ENCODE results near the gene PRDX5. TPM values are rescaled to one million over a fixed set of nuclear protein-coding genes. Genes with fewer than 3 reads are reported as not detected.

PRDX5 gene
- total and polyA plus RNA-seq, 9 of the 15 experiments (the other 6 are each of a cell fraction or from before 2014, with no cell fraction given) = 40.8 to 327 (median 204) TPM

DNA sequence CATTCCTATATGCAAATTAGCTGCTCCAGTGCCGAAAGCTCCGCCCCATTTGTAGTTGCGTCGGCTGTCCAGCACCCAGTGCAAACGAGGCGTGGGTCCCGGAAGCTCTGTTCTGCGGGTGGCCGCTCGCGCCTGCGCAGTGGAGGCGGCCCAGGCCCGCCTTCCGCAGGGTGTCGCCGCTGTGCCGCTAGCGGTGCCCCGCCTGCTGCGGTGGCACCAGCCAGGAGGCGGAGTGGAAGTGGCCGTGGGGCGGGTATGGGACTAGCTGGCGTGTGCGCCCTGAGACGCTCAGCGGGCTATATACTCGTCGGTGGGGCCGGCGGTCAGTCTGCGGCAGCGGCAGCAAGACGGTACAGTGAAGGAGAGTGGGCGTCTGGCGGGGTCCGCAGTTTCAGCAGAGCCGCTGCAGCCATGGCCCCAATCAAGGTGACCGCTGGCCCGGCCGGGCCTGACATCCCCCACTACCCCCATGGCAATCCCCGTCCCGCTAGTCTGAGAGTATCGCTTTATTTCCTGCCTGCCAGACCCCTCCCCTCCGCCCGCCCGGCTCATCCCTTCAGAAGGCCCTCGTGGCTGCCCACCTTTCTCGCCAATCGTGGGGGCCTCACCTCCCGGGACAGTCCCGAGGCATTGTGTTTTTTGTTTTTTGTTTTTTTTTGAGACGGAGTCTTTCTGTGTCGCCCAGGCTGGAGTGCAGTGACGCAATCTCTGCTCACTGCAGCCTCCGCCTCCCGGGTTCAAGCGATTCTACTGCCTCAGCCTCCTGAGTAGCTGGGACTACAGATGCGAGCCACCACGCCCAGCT is at the start of gene PRDX5 (continued):
- TF ChIP-seq LCOR (CRISPR knock-in tag; IDR thresholded peaks at IDR 0.05) (no peak), NR2C2 (CRISPR knock-in tag; IDR thresholded peaks at IDR 0.05) (no peak), NR2C2 (tag; IDR thresholded peaks at IDR 0.05) (peak; percentile 25; the same call in 1 of the 2 replicates), GATAD2B (IDR thresholded peaks at IDR 0.05; ENCODE audit: borderline replicate concordance) (peak; percentile 46; the same call in 1 of the 2 replicates), C11orf30 (IDR thresholded peaks at IDR 0.05; ENCODE audit: low read depth) (no peak), ZNF263 (CRISPR knock-in tag; IDR thresholded peaks at IDR 0.05; ENCODE audit: borderline replicate concordance) (peak; percentile 40; the same call in 1 of the 2 replicates), DNMT1 (IDR thresholded peaks at IDR 0.05) (no peak), XRCC5 (IDR thresholded peaks at IDR 0.05; ENCODE audit: low read depth, low read length) (no peak)
- TF ChIP-seq, protein P1, sequence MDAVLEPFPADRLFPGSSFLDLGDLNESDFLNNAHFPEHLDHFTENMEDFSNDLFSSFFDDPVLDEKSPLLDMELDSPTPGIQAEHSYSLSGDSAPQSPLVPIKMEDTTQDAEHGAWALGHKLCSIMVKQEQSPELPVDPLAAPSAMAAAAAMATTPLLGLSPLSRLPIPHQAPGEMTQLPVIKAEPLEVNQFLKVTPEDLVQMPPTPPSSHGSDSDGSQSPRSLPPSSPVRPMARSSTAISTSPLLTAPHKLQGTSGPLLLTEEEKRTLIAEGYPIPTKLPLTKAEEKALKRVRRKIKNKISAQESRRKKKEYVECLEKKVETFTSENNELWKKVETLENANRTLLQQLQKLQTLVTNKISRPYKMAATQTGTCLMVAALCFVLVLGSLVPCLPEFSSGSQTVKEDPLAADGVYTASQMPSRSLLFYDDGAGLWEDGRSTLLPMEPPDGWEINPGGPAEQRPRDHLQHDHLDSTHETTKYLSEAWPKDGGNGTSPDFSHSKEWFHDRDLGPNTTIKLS (IDR thresholded peaks at IDR 0.05; ENCODE audit: borderline replicate concordance, low read depth) = peak; percentile 83
- TF ChIP-seq, protein P2, sequence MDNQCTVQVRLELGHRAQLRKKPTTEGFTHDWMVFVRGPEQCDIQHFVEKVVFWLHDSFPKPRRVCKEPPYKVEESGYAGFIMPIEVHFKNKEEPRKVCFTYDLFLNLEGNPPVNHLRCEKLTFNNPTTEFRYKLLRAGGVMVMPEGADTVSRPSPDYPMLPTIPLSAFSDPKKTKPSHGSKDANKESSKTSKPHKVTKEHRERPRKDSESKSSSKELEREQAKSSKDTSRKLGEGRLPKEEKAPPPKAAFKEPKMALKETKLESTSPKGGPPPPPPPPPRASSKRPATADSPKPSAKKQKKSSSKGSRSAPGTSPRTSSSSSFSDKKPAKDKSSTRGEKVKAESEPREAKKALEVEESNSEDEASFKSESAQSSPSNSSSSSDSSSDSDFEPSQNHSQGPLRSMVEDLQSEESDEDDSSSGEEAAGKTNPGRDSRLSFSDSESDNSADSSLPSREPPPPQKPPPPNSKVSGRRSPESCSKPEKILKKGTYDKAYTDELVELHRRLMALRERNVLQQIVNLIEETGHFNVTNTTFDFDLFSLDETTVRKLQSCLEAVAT (IDR thresholded peaks at IDR 0.05) = peak in 1 of 2 experiments; percentile 56; a peak in 1 of 4 replicates
- TF ChIP-seq, protein P3, sequence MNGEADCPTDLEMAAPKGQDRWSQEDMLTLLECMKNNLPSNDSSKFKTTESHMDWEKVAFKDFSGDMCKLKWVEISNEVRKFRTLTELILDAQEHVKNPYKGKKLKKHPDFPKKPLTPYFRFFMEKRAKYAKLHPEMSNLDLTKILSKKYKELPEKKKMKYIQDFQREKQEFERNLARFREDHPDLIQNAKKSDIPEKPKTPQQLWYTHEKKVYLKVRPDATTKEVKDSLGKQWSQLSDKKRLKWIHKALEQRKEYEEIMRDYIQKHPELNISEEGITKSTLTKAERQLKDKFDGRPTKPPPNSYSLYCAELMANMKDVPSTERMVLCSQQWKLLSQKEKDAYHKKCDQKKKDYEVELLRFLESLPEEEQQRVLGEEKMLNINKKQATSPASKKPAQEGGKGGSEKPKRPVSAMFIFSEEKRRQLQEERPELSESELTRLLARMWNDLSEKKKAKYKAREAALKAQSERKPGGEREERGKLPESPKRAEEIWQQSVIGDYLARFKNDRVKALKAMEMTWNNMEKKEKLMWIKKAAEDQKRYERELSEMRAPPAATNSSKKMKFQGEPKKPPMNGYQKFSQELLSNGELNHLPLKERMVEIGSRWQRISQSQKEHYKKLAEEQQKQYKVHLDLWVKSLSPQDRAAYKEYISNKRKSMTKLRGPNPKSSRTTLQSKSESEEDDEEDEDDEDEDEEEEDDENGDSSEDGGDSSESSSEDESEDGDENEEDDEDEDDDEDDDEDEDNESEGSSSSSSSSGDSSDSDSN (IDR thresholded peaks at IDR 0.05; ENCODE audit: borderline replicate concordance in 1 of 2, low read depth in 2 of 2, low read length in 2 of 2) = no peak
- TF ChIP-seq, protein P4, sequence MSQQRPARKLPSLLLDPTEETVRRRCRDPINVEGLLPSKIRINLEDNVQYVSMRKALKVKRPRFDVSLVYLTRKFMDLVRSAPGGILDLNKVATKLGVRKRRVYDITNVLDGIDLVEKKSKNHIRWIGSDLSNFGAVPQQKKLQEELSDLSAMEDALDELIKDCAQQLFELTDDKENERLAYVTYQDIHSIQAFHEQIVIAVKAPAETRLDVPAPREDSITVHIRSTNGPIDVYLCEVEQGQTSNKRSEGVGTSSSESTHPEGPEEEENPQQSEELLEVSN (IDR thresholded peaks at IDR 0.05; ENCODE audit: borderline replicate concordance in 1 of 2, extremely low read depth in 1 of 2, insufficient read depth in 1 of 2, insufficient read length in 1 of 2, low read depth in 1 of 2, low read length in 1 of 2, poor library complexity in 1 of 2, severe bottlenecking in 1 of 2) = peak in 1 of 2 experiments; percentile 77
- TF ChIP-seq, protein P5, sequence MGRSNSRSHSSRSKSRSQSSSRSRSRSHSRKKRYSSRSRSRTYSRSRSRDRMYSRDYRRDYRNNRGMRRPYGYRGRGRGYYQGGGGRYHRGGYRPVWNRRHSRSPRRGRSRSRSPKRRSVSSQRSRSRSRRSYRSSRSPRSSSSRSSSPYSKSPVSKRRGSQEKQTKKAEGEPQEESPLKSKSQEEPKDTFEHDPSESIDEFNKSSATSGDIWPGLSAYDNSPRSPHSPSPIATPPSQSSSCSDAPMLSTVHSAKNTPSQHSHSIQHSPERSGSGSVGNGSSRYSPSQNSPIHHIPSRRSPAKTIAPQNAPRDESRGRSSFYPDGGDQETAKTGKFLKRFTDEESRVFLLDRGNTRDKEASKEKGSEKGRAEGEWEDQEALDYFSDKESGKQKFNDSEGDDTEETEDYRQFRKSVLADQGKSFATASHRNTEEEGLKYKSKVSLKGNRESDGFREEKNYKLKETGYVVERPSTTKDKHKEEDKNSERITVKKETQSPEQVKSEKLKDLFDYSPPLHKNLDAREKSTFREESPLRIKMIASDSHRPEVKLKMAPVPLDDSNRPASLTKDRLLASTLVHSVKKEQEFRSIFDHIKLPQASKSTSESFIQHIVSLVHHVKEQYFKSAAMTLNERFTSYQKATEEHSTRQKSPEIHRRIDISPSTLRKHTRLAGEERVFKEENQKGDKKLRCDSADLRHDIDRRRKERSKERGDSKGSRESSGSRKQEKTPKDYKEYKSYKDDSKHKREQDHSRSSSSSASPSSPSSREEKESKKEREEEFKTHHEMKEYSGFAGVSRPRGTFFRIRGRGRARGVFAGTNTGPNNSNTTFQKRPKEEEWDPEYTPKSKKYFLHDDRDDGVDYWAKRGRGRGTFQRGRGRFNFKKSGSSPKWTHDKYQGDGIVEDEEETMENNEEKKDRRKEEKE (IDR thresholded peaks at IDR 0.05; ENCODE audit: borderline replicate concordance in 1 of 2, control insufficient read depth in 1 of 2, low read depth in 2 of 2, low read length in 1 of 2) = no peak
- TF ChIP-seq, protein P6, sequence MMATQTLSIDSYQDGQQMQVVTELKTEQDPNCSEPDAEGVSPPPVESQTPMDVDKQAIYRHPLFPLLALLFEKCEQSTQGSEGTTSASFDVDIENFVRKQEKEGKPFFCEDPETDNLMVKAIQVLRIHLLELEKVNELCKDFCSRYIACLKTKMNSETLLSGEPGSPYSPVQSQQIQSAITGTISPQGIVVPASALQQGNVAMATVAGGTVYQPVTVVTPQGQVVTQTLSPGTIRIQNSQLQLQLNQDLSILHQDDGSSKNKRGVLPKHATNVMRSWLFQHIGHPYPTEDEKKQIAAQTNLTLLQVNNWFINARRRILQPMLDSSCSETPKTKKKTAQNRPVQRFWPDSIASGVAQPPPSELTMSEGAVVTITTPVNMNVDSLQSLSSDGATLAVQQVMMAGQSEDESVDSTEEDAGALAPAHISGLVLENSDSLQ (IDR thresholded peaks at IDR 0.05) = no peak
